Measurements from ENCODE around the gene DLX6.
"Not testable (repeated sequence)": the region's sequence is repeated elsewhere in the genome, so short reads cannot be mapped to it uniquely, and the experiment has no call there.

DLX6 gene

GRCh38 chr7:97024209-97025129 is 19.1 kb downstream of the DLX6 start, which contains the start of gene DLX5:
Gene DLX5, minus strand, starts transcription at chr7:97024831. Its CDS starts 208 bp downstream, at chr7:97024623.
- peak in 1 of 14 donors; percentile 14 for DNase-seq

GRCh38 chr7:97025130-97025499 is 19.8 kb downstream of the DLX6 start:
- no peak for DNase-seq

GRCh38 chr7:97025983-97026714 is 20.8 kb downstream of the DLX6 start:
- DNase-seq, result peak in 8 of 14 donors; percentile 14 to 32 (median 24)

GRCh38 chr7:97026715-97027426 is 21.5 kb downstream of the DLX6 start:
- peak in 1 of 14 donors; percentile 42 for DNase-seq

GRCh38 chr7:97027427-97028234 is 22.3 kb downstream of the DLX6 start:
- peak in 10 of 14 donors; percentile 51 to 82 (median 62) for DNase-seq

- DNase-seq, result not testable (repeated sequence)
Measured at GRCh38 chr7:97034213-97034852, 29.0 kb downstream of the DLX6 start.

GRCh38 chr7:97039374-97040065 is 34.2 kb downstream of the DLX6 start:
- DNase-seq, result no peak

- DNase-seq, result no peak
Measured at GRCh38 chr7:97043281-97043680, 37.9 kb downstream of the DLX6 start.
